ENCODE data around the gene YWHAG.

Gene YWHAG

GRCh38 chr7:76303202-76304147, 55.3 kb downstream of the YWHAG start:
- peak overlapping the region; percentile 56; the same call in 1 of the 2 replicates for H3K27ac ChIP-seq
- TF ChIP-seq CTCF (conservative IDR thresholded peaks at IDR 0.05) = no peak

GRCh38 chr7:76302347-76303201, 56.2 kb downstream of the YWHAG start, which contains the start of gene HSPB1:
Gene HSPB1, plus strand, starts transcription at chr7:76302673. Its CDS starts 40 bp downstream, at chr7:76302713.
- no peak for TF ChIP-seq CTCF (conservative IDR thresholded peaks at IDR 0.05)
- H3K27ac ChIP-seq = peak within 1 kb of the TSS; percentile 38; the same call in 1 of the 2 replicates

- TF ChIP-seq CTCF (conservative IDR thresholded peaks at IDR 0.05) = no peak
- no peak overlapping the region for H3K27ac ChIP-seq
These were observed 57.8 kb downstream of the YWHAG start for GRCh38 chr7:76301000-76301399.

- TF ChIP-seq CTCF (conservative IDR thresholded peaks at IDR 0.05) = no peak
- H3K27ac ChIP-seq = no peak overlapping the region
These were observed 58.5 kb downstream of the YWHAG start for GRCh38 chr7:76300166-76300731.

- no peak overlapping the region for H3K27ac ChIP-seq
- no peak for TF ChIP-seq CTCF (conservative IDR thresholded peaks at IDR 0.05)
These were observed 61.7 kb downstream of the YWHAG start for GRCh38 chr7:76296743-76297740.

- no peak for TF ChIP-seq CTCF (conservative IDR thresholded peaks at IDR 0.05)
- H3K27ac ChIP-seq = peak overlapping the region; percentile 81; the same call in 1 of the 2 replicates
These were observed 64.3 kb downstream of the YWHAG start for GRCh38 chr7:76294344-76295024.
